GM18520 (cell line): ENCODE results near the gene ARHGAP24.
"Not testable (repeated sequence)": the region's sequence is repeated elsewhere in the genome, so short reads cannot be mapped to it uniquely, and the experiment has no call there.

ENCODE experiments used
- ATAC-seq: cut with Tn5 transposase; IDR thresholded peaks from one replicate; pipeline ENCODE4 v1.9.1; 2021; ENCODE audit not compliant: unreplicated experiment

ARHGAP24 gene

DNA sequence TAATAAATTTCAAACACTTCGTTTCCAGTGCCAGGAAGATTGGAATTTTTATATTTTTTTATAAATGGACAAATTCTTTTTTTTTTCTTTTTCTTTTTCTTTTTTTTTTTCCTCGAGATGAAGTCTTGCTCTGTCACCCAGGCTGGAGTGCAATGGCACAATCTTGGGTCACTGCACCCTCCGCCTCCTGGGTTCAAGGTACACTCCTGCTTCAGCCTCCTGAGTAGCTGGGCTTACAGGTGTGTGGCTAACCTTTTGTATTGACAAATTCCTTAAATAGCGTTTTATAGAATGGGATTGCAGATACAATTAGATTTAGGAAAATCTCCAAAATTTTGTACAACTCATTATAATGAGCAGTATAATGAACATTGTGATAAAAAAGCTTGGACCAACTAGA lies 328.9 kb downstream of the ARHGAP24 start:
- no peak for ATAC-seq

DNA sequence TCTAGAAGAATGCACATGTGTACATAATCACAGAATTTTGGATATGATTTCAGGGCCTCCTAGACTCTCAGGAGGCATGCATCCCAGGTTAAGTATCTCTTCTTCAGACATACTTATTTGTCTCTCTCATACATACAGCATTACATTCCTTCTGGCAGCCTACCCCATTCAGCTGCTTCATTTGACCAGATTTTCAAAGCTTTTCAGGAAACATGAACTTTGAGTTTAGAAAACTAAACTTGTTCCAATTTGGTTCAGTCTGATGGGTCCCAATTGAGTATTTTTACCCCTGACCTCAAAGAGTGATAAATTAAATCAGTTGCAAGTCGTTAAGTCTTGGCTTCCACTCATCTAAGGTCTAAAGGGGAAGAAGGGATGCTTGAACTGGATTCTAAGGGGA lies 330.9 kb downstream of the ARHGAP24 start:
- ATAC-seq = no peak

- ATAC-seq = no peak
Measured at GRCh38 chr4:85806334-85806733, 331.4 kb downstream of the ARHGAP24 start.

GRCh38 chr4:85807247-85807950 lies 332.4 kb downstream of the ARHGAP24 start:
- ATAC-seq = no peak

DNA sequence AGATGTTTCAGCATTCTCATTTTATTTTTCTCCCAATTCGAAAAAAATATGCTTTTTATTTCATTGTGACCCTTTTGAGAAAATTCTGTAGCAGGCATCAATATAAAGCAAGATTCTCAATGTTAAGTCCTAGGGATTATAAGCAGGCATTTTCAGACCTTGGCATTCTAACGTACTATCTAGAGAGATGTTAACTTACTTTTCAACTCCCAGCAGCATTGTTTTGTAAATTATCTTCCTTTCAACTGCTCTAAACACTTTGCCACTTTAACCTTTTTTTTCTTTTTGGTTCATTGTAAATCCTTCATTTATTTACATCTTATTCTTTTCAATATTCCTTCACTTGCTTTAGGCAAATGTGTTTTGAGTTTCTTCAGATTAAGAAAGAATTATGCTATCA lies 333.2 kb downstream of the ARHGAP24 start:
- ATAC-seq = no peak

GRCh38 chr4:85808864-85809263 lies 333.9 kb downstream of the ARHGAP24 start:
- ATAC-seq = no peak

DNA sequence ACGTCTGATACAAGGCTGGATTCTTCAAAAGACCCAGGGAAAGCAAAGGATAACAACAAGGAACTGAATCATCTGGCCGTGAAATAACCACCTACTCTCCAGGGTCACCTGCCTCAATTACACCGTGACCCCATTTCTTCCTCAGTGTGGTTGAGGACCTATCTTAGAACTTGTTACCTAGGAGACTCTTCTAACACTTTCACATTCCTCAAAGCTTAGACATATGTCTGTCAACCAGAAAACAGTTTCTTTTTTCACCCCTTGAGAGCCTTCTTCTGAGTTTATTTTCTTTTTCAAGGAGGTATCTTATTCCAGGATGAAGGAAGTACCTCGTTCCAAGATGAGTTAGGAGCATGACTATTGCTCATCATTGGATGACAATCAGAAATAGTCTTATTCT lies 337.8 kb downstream of the ARHGAP24 start:
- no peak for ATAC-seq

GRCh38 chr4:85815796-85816459 lies 341.0 kb downstream of the ARHGAP24 start:
- ATAC-seq = no peak

- ATAC-seq = no peak
Measured at GRCh38 chr4:85818700-85819099, 343.8 kb downstream of the ARHGAP24 start.

- not testable (repeated sequence) for ATAC-seq
Measured at GRCh38 chr4:85820101-85820500, 345.2 kb downstream of the ARHGAP24 start.

DNA sequence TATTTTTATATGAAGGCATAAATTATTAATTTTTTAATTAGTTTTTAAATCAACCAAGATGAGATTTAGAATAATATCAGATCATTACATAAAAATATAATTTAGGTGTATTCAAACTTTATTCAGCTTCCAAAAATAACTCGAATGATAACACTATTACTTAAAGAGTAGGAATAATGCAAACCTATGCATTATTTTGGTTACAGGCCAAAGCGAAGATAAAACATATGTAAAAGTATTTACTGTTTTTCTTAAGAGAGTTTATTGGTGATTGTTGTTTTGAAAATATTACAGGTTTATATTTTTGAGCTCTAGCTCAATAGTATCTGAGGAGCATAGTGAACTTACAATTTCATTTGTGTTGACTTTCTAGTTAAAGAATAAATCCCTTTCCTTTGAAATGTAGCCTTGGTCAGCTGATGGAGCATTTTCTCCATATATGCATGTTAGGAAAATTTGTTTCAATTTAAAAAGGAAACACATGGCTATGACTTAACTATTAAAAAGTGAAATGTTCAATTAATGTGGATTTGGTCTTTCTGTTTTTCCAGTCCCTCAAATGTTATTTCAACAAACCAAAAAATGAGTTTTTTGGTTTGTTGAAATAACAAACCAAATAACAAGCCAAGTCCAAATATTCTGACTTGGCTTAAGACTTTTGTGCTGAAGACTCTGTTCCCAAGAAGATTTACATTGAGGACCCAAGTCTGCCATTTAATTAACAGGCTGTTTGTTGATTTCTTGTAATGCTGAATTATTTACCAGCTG lies 346.9 kb downstream of the ARHGAP24 start:
- no peak for ATAC-seq

- no peak for ATAC-seq
Measured at GRCh38 chr4:85823295-85823694, 348.3 kb downstream of the ARHGAP24 start.

- no peak for ATAC-seq
Measured at GRCh38 chr4:85824166-85824945, 349.4 kb downstream of the ARHGAP24 start.

DNA sequence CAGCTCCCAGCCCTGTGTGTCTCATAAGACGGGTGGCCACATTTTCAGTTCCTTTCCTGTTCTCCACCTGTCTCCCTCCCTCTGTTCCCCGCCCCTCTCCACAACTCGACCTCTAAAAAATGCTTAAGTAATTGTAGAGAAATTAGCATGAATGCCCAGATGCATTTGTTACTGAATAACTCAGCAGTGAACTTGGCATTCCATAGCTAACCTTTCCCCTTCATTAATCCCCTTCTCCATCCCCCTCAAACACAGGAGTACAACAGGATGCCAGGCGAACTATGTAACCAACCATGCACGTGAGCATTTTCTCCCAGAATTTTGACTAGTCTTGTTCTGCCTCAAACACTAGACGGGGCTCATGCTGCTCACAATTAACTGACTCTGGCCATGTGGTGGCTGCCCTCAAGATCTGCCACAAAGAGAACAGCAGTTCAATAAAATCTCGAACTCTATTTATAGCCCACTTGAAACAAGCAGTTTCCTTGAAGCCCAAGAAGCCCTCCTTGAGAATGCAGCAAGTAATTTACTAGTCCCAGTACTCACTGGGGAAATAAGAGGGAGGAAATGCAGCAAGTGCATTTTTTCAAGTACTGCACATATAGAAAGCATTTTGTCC lies 351.2 kb downstream of the ARHGAP24 start:
- no peak for ATAC-seq

DNA sequence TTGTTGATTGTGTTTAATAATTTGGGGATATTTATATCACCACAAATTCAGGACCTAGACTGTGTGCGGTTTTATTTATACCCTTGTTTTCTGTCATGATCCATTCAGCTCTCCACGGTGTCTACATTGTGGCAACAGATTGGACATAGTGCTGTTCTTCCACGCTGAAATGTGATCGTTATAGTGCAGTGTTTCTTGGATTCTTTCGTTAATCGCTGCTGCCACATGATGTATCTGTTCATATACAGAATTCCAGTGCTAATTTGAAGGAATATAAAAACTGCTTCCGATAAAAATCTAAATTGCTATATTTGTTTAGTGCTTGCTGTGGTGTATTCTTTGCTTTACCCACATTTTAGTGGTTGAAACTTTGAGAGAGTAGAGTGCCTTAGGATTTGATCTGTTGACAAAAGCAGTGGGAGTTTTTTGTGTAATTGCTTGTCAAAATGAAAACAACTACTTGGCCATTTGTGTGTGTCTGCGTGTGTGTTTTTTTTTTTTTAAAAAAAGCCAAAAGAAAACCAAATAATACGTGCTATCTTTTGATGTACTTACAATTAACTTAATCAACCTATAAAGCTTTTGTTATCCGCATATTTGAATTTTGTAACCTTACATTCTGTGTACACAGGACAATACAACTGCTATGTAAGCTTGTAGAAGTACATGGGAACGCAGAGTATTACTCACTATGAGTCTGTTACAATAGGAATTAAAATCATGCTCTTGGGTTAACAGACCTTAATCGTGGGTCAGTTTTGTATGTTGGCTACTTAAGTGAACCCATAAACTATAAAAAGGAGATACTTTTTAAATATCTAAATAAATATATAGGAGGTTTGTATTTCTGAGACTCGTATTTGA lies 353.3 kb downstream of the ARHGAP24 start:
- no peak for ATAC-seq

- ATAC-seq = no peak
Measured at GRCh38 chr4:85829276-85830051, 354.5 kb downstream of the ARHGAP24 start.

- no peak for ATAC-seq
Measured at GRCh38 chr4:85831647-85832046, 356.7 kb downstream of the ARHGAP24 start.

- ATAC-seq = no peak
Measured at GRCh38 chr4:85833302-85833701, 358.4 kb downstream of the ARHGAP24 start.

DNA sequence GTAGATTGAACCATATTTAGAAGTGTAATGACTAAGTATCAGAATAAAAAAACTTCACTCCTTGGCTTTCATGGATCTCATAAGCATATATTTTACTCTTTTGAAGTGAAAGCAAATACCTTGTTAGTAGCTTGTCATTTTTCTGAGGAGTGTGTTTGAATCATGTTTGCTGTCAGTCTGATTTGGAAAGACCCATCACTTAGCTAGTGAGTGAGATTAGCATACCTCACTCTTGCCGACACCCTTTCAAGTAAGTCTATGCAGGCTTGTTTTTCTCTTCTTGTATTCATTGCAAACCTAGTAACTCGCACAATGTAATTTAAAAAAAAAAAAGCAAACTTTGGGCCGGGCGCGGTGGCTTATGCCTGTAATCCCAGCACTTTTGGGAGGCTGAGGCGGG lies 360.0 kb downstream of the ARHGAP24 start:
- no peak for ATAC-seq
